SK-N-SH treated with all-trans-retinoic acid at 6 μM for 48 hours (cell line): ENCODE measurements around the gene CGRRF1.

Experiments
- ATAC-seq: fragments of 200-7000 bp; cut with Tn5 transposase; 3 replicates; pipeline ENCODE4 v1.9.1; 2020; ENCODE audit warnings: mild to moderate bottlenecking, moderate library complexity
- ARNTL ChIP-seq: fragments of 450-650 bp; formaldehyde crosslinking; IDR thresholded peaks from 2 replicates; pipeline ENCODE4 v1.5.0; 2020; ENCODE audit warnings: low read depth, mild to moderate bottlenecking, moderate library complexity, borderline replicate concordance
- BACH2 ChIP-seq: fragments of 250-450 bp; sonication (Bioruptor Pico); IDR thresholded peaks from 2 replicates; pipeline ENCODE4 v1.9.0; 2021; ENCODE audit warnings: mild to moderate bottlenecking, borderline replicate concordance
- CSDC2 ChIP-seq: fragments of 250-450 bp; sonication (Bioruptor Pico); IDR thresholded peaks from 2 replicates; pipeline ENCODE4 v1.5.0; 2020; ENCODE audit warnings: mild to moderate bottlenecking, moderate library complexity
- CSRNP3 ChIP-seq: fragments of 250-450 bp; sonication (Bioruptor Pico); IDR thresholded peaks from 2 replicates; pipeline ENCODE4 v1.5.1; 2021; ENCODE audit warnings: mild to moderate bottlenecking, moderate library complexity
- ESRRG ChIP-seq: fragments of 250-450 bp; sonication (Bioruptor Pico); IDR thresholded peaks from 2 replicates; pipeline ENCODE4 v1.6.1; 2021; ENCODE audit warnings: mild to moderate bottlenecking
- GLIS3 ChIP-seq: fragments of 250-450 bp; sonication (Bioruptor Pico); IDR thresholded peaks from 2 replicates; pipeline ENCODE4 v1.5.0; 2020; ENCODE audit warnings: mild to moderate bottlenecking, moderate library complexity
- ISL1 ChIP-seq: fragments of 250-450 bp; sonication (Bioruptor Pico); IDR thresholded peaks from 2 replicates; pipeline ENCODE4 v2.1.2; 2022; ENCODE audit warnings: mild to moderate bottlenecking, moderate library complexity
- OSR1 ChIP-seq: fragments of 250-450 bp; sonication (Bioruptor Pico); IDR thresholded peaks from 2 replicates; pipeline ENCODE4 v1.8.0; 2022; ENCODE audit warnings: moderate library complexity, mild to moderate bottlenecking, inconsistent platforms
- POU6F1 ChIP-seq: fragments of 250-450 bp; sonication (Bioruptor Pico); IDR thresholded peaks from 2 replicates; pipeline ENCODE4 v1.8.0; 2021; ENCODE audit warnings: low read depth, mild to moderate bottlenecking, moderate library complexity, borderline replicate concordance
- SNAI2 ChIP-seq: fragments of 250-450 bp; sonication (Bioruptor Pico); IDR thresholded peaks from 2 replicates; pipeline ENCODE4 v1.5.0; 2020; ENCODE audit warnings: mild to moderate bottlenecking, moderate library complexity
- TCF4 ChIP-seq: fragments of 250-450 bp; sonication (Bioruptor Pico); IDR thresholded peaks from 2 replicates; pipeline ENCODE4 v1.8.0; 2021; ENCODE audit warnings: mild to moderate bottlenecking, moderate library complexity, borderline replicate concordance
- TOX ChIP-seq: fragments of 250-450 bp; sonication (Bioruptor Pico); IDR thresholded peaks from 2 replicates; pipeline ENCODE4 v1.8.0; 2021; ENCODE audit warnings: mild to moderate bottlenecking, moderate library complexity, borderline replicate concordance
- TSHZ2 ChIP-seq: fragments of 250-450 bp; sonication (Bioruptor Pico); IDR thresholded peaks from 2 replicates; pipeline ENCODE4 v1.5.0; 2020; ENCODE audit warnings: mild to moderate bottlenecking, moderate library complexity
- ZC3H10 ChIP-seq: fragments of 250-450 bp; sonication (Bioruptor Pico); IDR thresholded peaks from 2 replicates; pipeline ENCODE4 v1.5.1; 2021; ENCODE audit warnings: mild to moderate bottlenecking, moderate library complexity
- ZFP3 ChIP-seq: fragments of 250-450 bp; sonication (Bioruptor Pico); IDR thresholded peaks from 2 replicates; pipeline ENCODE4 v1.5.0; 2020; ENCODE audit warnings: mild to moderate bottlenecking, moderate library complexity
- ZFP30 ChIP-seq: fragments of 450-650 bp; formaldehyde crosslinking; IDR thresholded peaks from 2 replicates; pipeline ENCODE4 v1.5.0; 2022; ENCODE audit warnings: mild to moderate bottlenecking, moderate library complexity
- ZNF8 ChIP-seq: fragments of 450-650 bp; formaldehyde crosslinking; IDR thresholded peaks from 2 replicates; pipeline ENCODE4 v1.5.0; 2020; ENCODE audit warnings: mild to moderate bottlenecking, moderate library complexity
- TF ChIP-seq, protein P1 (sequence below): fragments of 250-450 bp; sonication (Bioruptor Pico); IDR thresholded peaks from 2 replicates; pipeline ENCODE4 v1.5.1; 2020; ENCODE audit warnings: low read depth, mild to moderate bottlenecking, moderate library complexity
- TF ChIP-seq, protein P2 (sequence below): fragments of 250-450 bp; sonication (Bioruptor Pico); IDR thresholded peaks from 2 replicates; pipeline ENCODE4 v1.8.0; 2020; ENCODE audit warnings: mild to moderate bottlenecking, moderate library complexity, borderline replicate concordance

The CGRRF1 gene

DNA sequence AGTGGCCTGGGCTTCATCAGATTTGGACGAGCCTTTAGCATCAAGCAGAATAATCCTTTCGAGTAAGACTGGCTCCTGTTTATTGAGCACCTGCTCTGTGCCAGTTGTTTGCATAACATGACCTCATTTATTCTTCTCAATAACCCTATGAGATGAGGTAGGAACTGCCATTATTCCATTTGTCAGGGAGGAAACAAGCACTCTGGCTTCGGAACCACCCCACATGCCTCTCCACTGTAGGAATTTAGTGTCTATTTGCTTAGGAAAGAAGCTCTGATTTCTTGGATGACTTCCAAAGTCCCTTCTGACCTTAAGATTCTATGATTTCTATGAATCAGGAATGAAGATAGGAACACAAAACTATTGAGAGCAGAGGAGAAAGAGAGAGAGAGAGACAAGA, 68.3 kb downstream of the CGRRF1 start:
- ATAC-seq: peak; percentile 29
- TF ChIP-seq TCF4: no peak
- TF ChIP-seq ZNF8 (CRISPR knock-in tag): no peak
- TF ChIP-seq, protein P1, sequence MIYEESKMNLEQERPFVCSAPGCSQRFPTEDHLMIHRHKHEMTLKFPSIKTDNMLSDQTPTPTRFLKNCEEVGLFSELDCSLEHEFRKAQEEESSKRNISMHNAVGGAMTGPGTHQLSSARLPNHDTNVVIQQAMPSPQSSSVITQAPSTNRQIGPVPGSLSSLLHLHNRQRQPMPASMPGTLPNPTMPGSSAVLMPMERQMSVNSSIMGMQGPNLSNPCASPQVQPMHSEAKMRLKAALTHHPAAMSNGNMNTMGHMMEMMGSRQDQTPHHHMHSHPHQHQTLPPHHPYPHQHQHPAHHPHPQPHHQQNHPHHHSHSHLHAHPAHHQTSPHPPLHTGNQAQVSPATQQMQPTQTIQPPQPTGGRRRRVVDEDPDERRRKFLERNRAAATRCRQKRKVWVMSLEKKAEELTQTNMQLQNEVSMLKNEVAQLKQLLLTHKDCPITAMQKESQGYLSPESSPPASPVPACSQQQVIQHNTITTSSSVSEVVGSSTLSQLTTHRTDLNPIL (CRISPR knock-in tag): no peak

DNA sequence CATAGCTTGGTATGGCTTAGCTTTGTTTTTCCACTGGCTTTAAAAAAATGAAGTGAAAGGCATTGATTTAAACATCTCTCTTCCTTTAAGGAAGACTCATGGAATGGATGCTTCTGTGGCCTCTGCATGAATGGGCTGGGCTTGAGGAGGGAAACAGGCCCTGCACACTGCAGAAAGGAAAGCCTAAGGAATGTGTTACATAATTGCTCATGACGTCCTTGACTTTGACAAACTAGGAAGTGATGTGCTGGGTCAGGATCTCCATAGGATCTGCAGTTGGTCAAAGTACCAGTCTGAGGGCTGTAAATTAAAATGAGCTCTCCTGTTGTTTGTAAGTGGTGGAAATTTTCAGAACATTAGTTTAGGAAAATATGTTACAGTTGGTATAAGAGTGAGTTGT, 69.9 kb downstream of the CGRRF1 start:
- TF ChIP-seq GLIS3 (CRISPR knock-in tag) (no peak), ESRRG (CRISPR knock-in tag) (no peak), BACH2 (CRISPR knock-in tag) (no peak), ZFP3 (CRISPR knock-in tag) (no peak), ZC3H10 (CRISPR knock-in tag) (no peak), SNAI2 (CRISPR knock-in tag) (no peak), OSR1 (CRISPR knock-in tag) (no peak), CSDC2 (CRISPR knock-in tag) (no peak), ARNTL (no peak), CSRNP3 (CRISPR knock-in tag) (no peak)
- TF ChIP-seq, all 23 proteins: peak for 0
- ATAC-seq: peak; percentile 43

- TF ChIP-seq ISL1 (CRISPR knock-in tag): no peak
- no peak for TF ChIP-seq OSR1 (CRISPR knock-in tag)
- TF ChIP-seq, protein P2, sequence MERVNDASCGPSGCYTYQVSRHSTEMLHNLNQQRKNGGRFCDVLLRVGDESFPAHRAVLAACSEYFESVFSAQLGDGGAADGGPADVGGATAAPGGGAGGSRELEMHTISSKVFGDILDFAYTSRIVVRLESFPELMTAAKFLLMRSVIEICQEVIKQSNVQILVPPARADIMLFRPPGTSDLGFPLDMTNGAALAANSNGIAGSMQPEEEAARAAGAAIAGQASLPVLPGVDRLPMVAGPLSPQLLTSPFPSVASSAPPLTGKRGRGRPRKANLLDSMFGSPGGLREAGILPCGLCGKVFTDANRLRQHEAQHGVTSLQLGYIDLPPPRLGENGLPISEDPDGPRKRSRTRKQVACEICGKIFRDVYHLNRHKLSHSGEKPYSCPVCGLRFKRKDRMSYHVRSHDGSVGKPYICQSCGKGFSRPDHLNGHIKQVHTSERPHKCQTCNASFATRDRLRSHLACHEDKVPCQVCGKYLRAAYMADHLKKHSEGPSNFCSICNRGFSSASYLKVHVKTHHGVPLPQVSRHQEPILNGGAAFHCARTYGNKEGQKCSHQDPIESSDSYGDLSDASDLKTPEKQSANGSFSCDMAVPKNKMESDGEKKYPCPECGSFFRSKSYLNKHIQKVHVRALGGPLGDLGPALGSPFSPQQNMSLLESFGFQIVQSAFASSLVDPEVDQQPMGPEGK (CRISPR knock-in tag): no peak
- ATAC-seq: no peak
Observed at GRCh38 chr14:54580933-54581332, 71.2 kb downstream of the CGRRF1 start.

DNA sequence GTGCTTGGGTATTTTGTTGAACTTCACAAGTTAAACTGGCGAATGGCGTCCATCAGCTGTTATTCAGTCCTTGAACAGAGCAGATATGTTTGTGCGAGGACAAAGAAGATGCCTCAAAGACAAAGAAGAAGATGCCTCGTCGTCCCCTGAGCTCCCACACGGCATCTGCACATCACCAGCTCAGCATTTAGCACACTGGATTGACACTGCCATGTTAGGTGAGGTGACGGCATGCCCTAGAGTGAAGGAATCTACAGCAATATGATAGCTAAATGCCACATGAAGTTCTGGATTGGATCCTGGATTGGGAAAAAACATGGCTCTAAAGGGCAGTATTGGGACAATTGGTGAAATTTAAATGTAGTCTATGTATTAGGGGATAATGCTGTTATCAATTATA, 72.6 kb downstream of the CGRRF1 start:
- TF ChIP-seq ZC3H10 (CRISPR knock-in tag) (no peak), OSR1 (CRISPR knock-in tag) (no peak), CSRNP3 (CRISPR knock-in tag) (no peak), TOX (CRISPR knock-in tag) (no peak), CSDC2 (CRISPR knock-in tag) (no peak), ARNTL (no peak), TSHZ2 (no peak), BACH2 (CRISPR knock-in tag) (no peak), ZFP30 (no peak), POU6F1 (no peak)
- TF ChIP-seq, protein P2 (CRISPR knock-in tag): no peak
- ATAC-seq: no peak
